Choroid plexus epithelial cell (primary cell): Measurements from ENCODE around the gene ZNF407.

ENCODE experiments used
- DNase-seq: peaks from one replicate; pipeline ENCODE4 v3.0.0-alpha.2; 2010; ENCODE audit warnings: low read depth
- H3K4me3 ChIP-seq: 2 replicates; pipeline ENCODE4 v1.5.1; 2011; ENCODE audit warnings: low read depth, mild to moderate bottlenecking, control low read depth, low read length, moderate library complexity
- CTCF ChIP-seq: conservative IDR thresholded peaks from 2 replicates; pipeline ENCODE4 v1.5.1; 2011; ENCODE audit warnings: low read depth, mild to moderate bottlenecking, control low read depth, inconsistent platforms, low read length, moderate library complexity

ZNF407 gene

DNA sequence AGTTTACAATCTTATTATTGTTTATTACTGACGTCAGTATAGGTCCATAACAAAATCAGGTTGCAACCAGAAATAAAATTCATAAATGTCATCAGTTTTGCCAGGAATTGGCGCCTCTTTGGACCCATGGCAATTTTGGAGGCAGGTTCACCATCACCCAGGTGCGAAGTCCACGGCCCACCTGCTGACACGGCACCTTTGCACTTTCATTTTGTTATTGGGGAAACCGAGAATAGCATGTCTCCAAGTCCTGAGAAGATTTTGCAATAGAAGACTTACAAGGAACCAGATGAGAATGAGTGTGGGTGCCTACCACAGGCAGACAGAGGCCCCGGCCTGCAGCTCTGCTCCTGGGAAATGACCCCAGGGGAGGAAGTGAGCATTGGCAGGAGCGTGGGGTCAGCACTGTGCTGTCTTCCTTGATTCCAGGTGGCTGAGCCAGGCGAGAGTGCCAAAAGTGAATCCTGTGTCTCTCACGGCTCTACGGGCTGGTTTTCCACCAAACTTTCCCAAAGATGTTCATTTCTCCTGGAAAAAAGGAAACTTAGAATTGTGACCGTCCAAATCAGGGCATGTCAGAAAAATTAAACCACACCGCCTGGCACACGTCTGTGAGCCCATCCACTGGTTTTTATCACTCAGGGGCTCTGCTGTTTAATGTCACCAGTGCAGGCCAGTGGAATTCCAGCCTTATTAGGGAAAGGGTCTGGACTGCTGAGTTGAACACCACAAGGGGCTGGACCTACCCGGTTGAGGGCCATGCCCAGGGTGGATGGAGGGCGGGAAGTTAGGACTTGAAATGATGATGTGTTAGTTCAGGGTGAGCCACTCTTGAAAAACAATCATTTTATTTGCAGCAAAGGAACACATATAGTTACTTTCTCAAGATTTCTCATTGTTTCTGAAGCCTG lies 514.8 kb downstream of the ZNF407 start:
- no peak for TF ChIP-seq CTCF
- H3K4me3 ChIP-seq = no peak overlapping the region
- no peak for DNase-seq

DNA sequence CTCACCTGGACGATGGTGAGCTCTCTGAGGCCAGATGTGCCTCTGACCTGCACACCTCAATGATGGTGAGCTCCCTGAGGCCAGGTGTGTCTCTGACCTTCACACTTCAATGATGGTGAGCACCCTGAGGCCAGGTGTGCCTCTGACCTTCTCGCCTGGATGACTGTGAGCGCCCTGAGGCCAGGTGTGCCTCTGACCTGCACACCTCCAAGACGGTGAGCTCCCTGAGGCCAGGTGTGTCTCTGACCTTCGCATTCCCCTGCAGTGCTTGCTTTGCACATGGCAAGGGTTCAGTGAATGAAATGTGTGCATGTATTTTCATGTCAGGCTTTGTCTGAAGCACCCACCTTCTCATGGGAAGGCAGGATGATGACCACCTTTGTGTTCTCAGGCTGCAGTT lies 515.8 kb downstream of the ZNF407 start:
- no peak for DNase-seq
- no peak for TF ChIP-seq CTCF
- H3K4me3 ChIP-seq = no peak overlapping the region

DNA sequence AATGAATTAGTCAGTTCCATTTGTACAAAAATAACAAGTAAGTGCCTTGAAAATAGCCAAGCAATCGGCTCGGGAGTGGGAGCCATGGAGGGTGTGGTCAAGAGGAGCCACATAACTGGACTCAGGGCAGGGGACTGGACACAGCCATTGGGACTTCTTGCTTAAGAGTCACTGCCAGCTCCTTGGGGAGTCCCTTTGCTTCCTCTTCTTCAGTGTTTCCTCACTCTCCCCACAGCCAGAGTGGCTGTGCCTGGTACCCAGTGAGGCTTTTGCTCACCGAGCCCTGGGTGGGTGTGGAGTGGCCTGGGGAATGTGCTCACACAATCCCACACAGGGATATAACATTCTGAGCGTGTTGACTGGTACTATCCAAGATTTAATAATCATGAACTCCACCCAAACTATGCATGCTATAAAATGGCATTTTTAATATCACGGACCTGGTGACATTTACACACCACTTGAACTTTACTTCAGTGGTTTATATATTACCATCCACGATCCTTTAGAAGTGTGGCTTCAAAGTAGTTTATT lies 516.6 kb downstream of the ZNF407 start:
- TF ChIP-seq CTCF = no peak
- H3K4me3 ChIP-seq = no peak overlapping the region
- no peak for DNase-seq
